Measurements from ENCODE around the gene PATJ.
"Not testable (repeated sequence)": the region's sequence is repeated elsewhere in the genome, so short reads cannot be mapped to it uniquely, and the experiment has no call there.

Gene PATJ

GRCh38 chr1:62184336-62184735, 442.1 kb downstream of the PATJ start:
- Histone ChIP-seq H3K27ac (ENCODE audit: low read length) (no peak overlapping the region), H3K4me2 (ENCODE audit: insufficient read depth, low read length) (no peak overlapping the region), H4K20me1 (ENCODE audit: insufficient read depth, low read length) (no peaks in the 10 kb centered on the region), H3K9me3 (ENCODE audit: insufficient read depth, low read length, severe bottlenecking) (no peaks in the 10 kb centered on the region), H2AFZ (ENCODE audit: low read depth, low read length) (no peak overlapping the region), H3K27me3 (ENCODE audit: insufficient read depth, low read length, poor library complexity) (peaks cover 5% of the 10 kb centered on the region), H3K36me3 (ENCODE audit: insufficient read depth, low read length) (no peaks in the 10 kb centered on the region), H3K79me2 (ENCODE audit: insufficient read depth, low read length) (no peaks in the 10 kb centered on the region), H3K4me3 (ENCODE audit: low read depth in 1 of 2, low read length in 2 of 2) (no peak overlapping the region), H3K9ac (ENCODE audit: low read depth, low read length) (no peak overlapping the region), H3K4me1 (ENCODE audit: insufficient read depth, low read length) (no peaks in the 10 kb centered on the region)
- ATAC-seq (ENCODE audit: insufficient read depth, low read depth) = no peak
- TF ChIP-seq EZH2 (IDR thresholded peaks at IDR 0.05; ENCODE audit: borderline replicate concordance, low read depth, low read length, severe bottlenecking) (no peak), CTCF (IDR thresholded peaks at IDR 0.05; ENCODE audit: borderline replicate concordance, extremely low read depth, low read length, poor library complexity, severe bottlenecking) (no peak)
- DNase-seq = no peak

- H2AFZ ChIP-seq (ENCODE audit: low read depth, low read length); H3K27me3 ChIP-seq (ENCODE audit: insufficient read depth, low read length, poor library complexity); H3K9ac ChIP-seq (ENCODE audit: low read depth, low read length); ATAC-seq (ENCODE audit: insufficient read depth, low read depth); H3K4me1 ChIP-seq (ENCODE audit: insufficient read depth, low read length); H3K79me2 ChIP-seq (ENCODE audit: insufficient read depth, low read length); H3K27ac ChIP-seq (ENCODE audit: low read length); H3K4me2 ChIP-seq (ENCODE audit: insufficient read depth, low read length); H3K9me3 ChIP-seq (ENCODE audit: insufficient read depth, low read length, severe bottlenecking); H3K36me3 ChIP-seq (ENCODE audit: insufficient read depth, low read length); DNase-seq; H3K4me3 ChIP-seq (ENCODE audit: low read depth in 1 of 2, low read length in 2 of 2); H4K20me1 ChIP-seq (ENCODE audit: insufficient read depth, low read length): not testable (repeated sequence)
Measured at GRCh38 chr1:62185233-62185632, 443.0 kb downstream of the PATJ start.

- Histone ChIP-seq H3K79me2 (ENCODE audit: insufficient read depth, low read length) (no peaks in the 10 kb centered on the region), H3K4me1 (ENCODE audit: insufficient read depth, low read length) (no peaks in the 10 kb centered on the region), H3K27me3 (ENCODE audit: insufficient read depth, low read length, poor library complexity) (peaks cover 5% of the 10 kb centered on the region), H3K36me3 (ENCODE audit: insufficient read depth, low read length) (no peaks in the 10 kb centered on the region), H3K4me2 (ENCODE audit: insufficient read depth, low read length) (no peak overlapping the region), H2AFZ (ENCODE audit: low read depth, low read length) (no peak overlapping the region), H4K20me1 (ENCODE audit: insufficient read depth, low read length) (no peaks in the 10 kb centered on the region), H3K9ac (ENCODE audit: low read depth, low read length) (no peak overlapping the region), H3K4me3 (ENCODE audit: low read depth in 1 of 2, low read length in 2 of 2) (no peak overlapping the region), H3K27ac (ENCODE audit: low read length) (no peak overlapping the region), H3K9me3 (ENCODE audit: insufficient read depth, low read length, severe bottlenecking) (no peaks in the 10 kb centered on the region)
- no peak for TF ChIP-seq CTCF (IDR thresholded peaks at IDR 0.05; ENCODE audit: borderline replicate concordance, extremely low read depth, low read length, poor library complexity, severe bottlenecking)
- no peak for TF ChIP-seq EZH2 (IDR thresholded peaks at IDR 0.05; ENCODE audit: borderline replicate concordance, low read depth, low read length, severe bottlenecking)
- no peak for DNase-seq
- no peak for ATAC-seq (ENCODE audit: insufficient read depth, low read depth)
Measured at GRCh38 chr1:62185677-62186076, 443.4 kb downstream of the PATJ start.

GRCh38 chr1:62187548-62187947, 445.3 kb downstream of the PATJ start:
- Histone ChIP-seq H3K79me2 (ENCODE audit: insufficient read depth, low read length) (no peaks in the 10 kb centered on the region), H3K4me1 (ENCODE audit: insufficient read depth, low read length) (no peaks in the 10 kb centered on the region), H3K36me3 (ENCODE audit: insufficient read depth, low read length) (no peaks in the 10 kb centered on the region), H4K20me1 (ENCODE audit: insufficient read depth, low read length) (no peaks in the 10 kb centered on the region), H3K27ac (ENCODE audit: low read length) (no peak overlapping the region), H3K4me3 (ENCODE audit: low read depth in 1 of 2, low read length in 2 of 2) (no peak overlapping the region), H3K9ac (ENCODE audit: low read depth, low read length) (no peak overlapping the region), H2AFZ (ENCODE audit: low read depth, low read length) (no peak overlapping the region), H3K4me2 (ENCODE audit: insufficient read depth, low read length) (no peak overlapping the region), H3K9me3 (ENCODE audit: insufficient read depth, low read length, severe bottlenecking) (no peaks in the 10 kb centered on the region), H3K27me3 (ENCODE audit: insufficient read depth, low read length, poor library complexity) (no peaks in the 10 kb centered on the region)
- ATAC-seq (ENCODE audit: insufficient read depth, low read depth) = no peak
- no peak for TF ChIP-seq CTCF (IDR thresholded peaks at IDR 0.05; ENCODE audit: borderline replicate concordance, extremely low read depth, low read length, poor library complexity, severe bottlenecking)
- no peak for DNase-seq

Data from DND-41 (cell line).